HepG2 (cell line): Measurements from ENCODE around the gene DMXL2. TPM values are rescaled to one million over a fixed set of nuclear protein-coding genes. Genes with fewer than 3 reads are reported as not detected.
A peak's percentile ranks its signal among the peaks of the same experiment; 100 is the strongest.

Source experiments
- ATAC-seq: fragments of 200-7000 bp; cut with Tn5 transposase; 3 replicates; pipeline ENCODE4 v1.9.1; 2020; ENCODE audit warnings: mild to moderate bottlenecking, moderate library complexity
- Bru-seq: library from RNA; stranded (reverse); fragments of 400-500 nt; gene quantifications from one replicate; lab custom pipeline; 2021; lab: Mats Ljungman, UMichigan
- BruChase-seq, 2 experiments: library from RNA; stranded (reverse); fragments of 400-500 nt; gene quantifications; one replicate each; lab custom pipeline; 2021; lab: Mats Ljungman, UMichigan
- BruUV-seq: library from RNA; stranded (reverse); fragments of 400-500 nt; replicated peaks from 2 replicates; lab custom pipeline; 2021; lab: Mats Ljungman, UMichigan
- CTCF ChIA-PET: fragments of 300-600 bp; formaldehyde crosslinking; extraction: SDS; loops from one replicate; lab custom pipeline; 2021; ENCODE audit warnings: low total read pairs, inconsistent platforms, low intra/inter-chr PET ratio; lab: Yijun Ruan, JAX
- POLR2A ChIA-PET: fragments of 350-600 bp; sonication (Branson Sonifier 250); formaldehyde crosslinking; loops from one replicate; lab custom pipeline; 2020; ENCODE audit warnings: antibody characterized with exemption, inconsistent platforms; lab: Yijun Ruan, JAX
- DNase-seq: peaks from one replicate; pipeline ENCODE4 v3.0.0-alpha.2; 2015; ENCODE audit warnings: low spot score
- FAIRE-seq: peaks from 3 replicates; lab custom pipeline; 2011; peaks lifted over from hg19 to GRCh38; lab: Jason Lieb, UNC
- H2AFZ ChIP-seq: one replicate; pipeline ENCODE4 v1.6.1; 2011; ENCODE audit warnings: low read length, inconsistent platforms
- H3K27ac ChIP-seq: fragments of 300-600 bp; 3 replicates; pipeline ENCODE4 v1.8.0; 2011; ENCODE audit warnings: mixed run types, mild to moderate bottlenecking, mixed read lengths, low read length, inconsistent platforms; ENCODE audit not compliant: insufficient read depth; ENCODE audit errors: extremely low read length
- H3K27me3 ChIP-seq, 2 experiments: fragments of 200-600 bp in 1 of 2; 2 replicates in 1 of 2; 3 replicates in 1 of 2; pipeline versions ENCODE4 v1.6.0 to v1.8.0; 2011; ENCODE audit warnings: low read length in 2 of 2, mild to moderate bottlenecking in 2 of 2, moderate library complexity in 2 of 2, inconsistent platforms in 1 of 2; ENCODE audit not compliant: insufficient read depth in 2 of 2, control insufficient read depth in 1 of 2
- H3K36me3 ChIP-seq, 2 experiments: fragments of 200-600 bp in 1 of 2; replicated peaks in 1 of 2; 2 replicates in 1 of 2; 3 replicates in 1 of 2; pipeline versions ENCODE4 v1.5.1 to v1.8.0; 2011; ENCODE audit warnings: low read length in 2 of 2, inconsistent platforms in 1 of 2; ENCODE audit not compliant: insufficient read depth in 2 of 2, control insufficient read depth in 1 of 2
- H3K4me1 ChIP-seq: 2 replicates; pipeline ENCODE4 v1.5.1; 2012; ENCODE audit warnings: low read length, inconsistent platforms; ENCODE audit not compliant: insufficient read depth
- H3K4me2 ChIP-seq: 2 replicates; pipeline ENCODE4 v1.6.0; 2011; ENCODE audit warnings: low read depth, low read length, inconsistent platforms
- H3K4me3 ChIP-seq, 3 experiments: fragments of 200-600 bp in 1 of 3; sonication (generic), shearing (Covaris generic) in 1 of 3; replicated peaks in 1 of 3; 2 replicates each; pipeline ENCODE4 v1.5.1; 2011 to 2016; ENCODE audit warnings: low read length in 3 of 3, inconsistent platforms in 2 of 3, low read depth in 2 of 3, mild to moderate bottlenecking in 2 of 3, control low read depth in 1 of 3, mixed read lengths in 1 of 3; ENCODE audit not compliant: insufficient read depth in 1 of 3
- H3K79me2 ChIP-seq: one replicate; pipeline ENCODE4 v1.6.1; 2011; ENCODE audit warnings: low read length, inconsistent platforms; ENCODE audit not compliant: insufficient read depth
- H3K9ac ChIP-seq: 2 replicates; pipeline ENCODE4 v1.6.0; 2011; ENCODE audit warnings: mild to moderate bottlenecking, low read depth, low read length, inconsistent platforms; ENCODE audit not compliant: insufficient read depth
- H3K9me3 ChIP-seq: 2 replicates; pipeline ENCODE4 v1.5.1; 2012; ENCODE audit warnings: mild to moderate bottlenecking, low read length
- H4K20me1 ChIP-seq: 2 replicates; pipeline ENCODE4 v1.6.0; 2011; ENCODE audit warnings: inconsistent platforms, mild to moderate bottlenecking, low read length, moderate library complexity; ENCODE audit not compliant: insufficient read depth
- MZF1 ChIP-seq: sonication (generic); formaldehyde crosslinking; IDR thresholded peaks from 2 replicates; pipeline ENCODE4 v1.8.1; 2023; ENCODE audit warnings: mild to moderate bottlenecking, missing genetic modification reagents, borderline replicate concordance
- NR2F2 ChIP-seq: IDR thresholded peaks from 2 replicates; pipeline ENCODE4 v1.6.1; 2012; ENCODE audit warnings: low read depth, inconsistent platforms, borderline replicate concordance
- ZNF619 ChIP-seq: sonication (generic); formaldehyde crosslinking; IDR thresholded peaks from 2 replicates; pipeline ENCODE4 v1.4.0; 2020; ENCODE audit warnings: mild to moderate bottlenecking, missing genetic modification reagents
- WGBS: methylation state at CpG from one replicate; pipeline ENCODE4 v1.1.6; 2017; ENCODE audit warnings: low lambda C conversion rate; 5-methylcytosine and 5-hydroxymethylcytosine counted together
- in situ Hi-C: cut with HindIII; loops from 2 replicates; pipeline ENCODE4 v1.10.0; 2017; ENCODE audit warnings: low pct_unique_long_range_greater_than_20kb; ENCODE audit not compliant: extremely low pct_ligation_motif_present
- intact Hi-C: fragments of 100-400 bp; cut with micrococcal nuclease; formaldehyde crosslinking; loops from one replicate; pipeline ENCODE4 v1.10.0; 2022; ENCODE audit not compliant: unreplicated experiment
- long read RNA-seq, 2 experiments: library from RNA in 1 of 2; library from polyadenylated mRNA in 1 of 2; stranded (forward) in 1 of 2; unstranded in 1 of 2; transcript quantifications; one replicate each; pipeline ENCODE4 v2.0.0, GENCODE V29; 2019 to 2022
- polyA minus RNA-seq, 3 experiments: library from RNA; depleted of rRNA, polyadenylated mRNA; stranded (reverse); fragments of >200 nt; gene quantifications; 2 replicates each; pipeline ENCODE4 v1.2.3, GENCODE V29; 2011; ENCODE audit warnings: low replicate concordance in 1 of 3
- polyA plus RNA-seq, 8 experiments: library from polyadenylated mRNA; depleted of rRNA in 3 of 8; stranded (reverse) in 7 of 8; unstranded in 1 of 8; fragments of >200 nt; fragmentation: Illumina TruSeq in 4 of 8; extraction: Trizol in 4 of 8; gene quantifications; 2 replicates each; pipeline versions ENCODE4 v1.2.1 to v1.2.3, GENCODE V29; 2011 to 2016; ENCODE audit warnings: low read depth in 4 of 8, missing spikeins in 1 of 8, mixed read lengths in 1 of 8; ENCODE audit not compliant: insufficient read depth in 1 of 8
- total RNA-seq, 5 experiments: library from RNA; depleted of rRNA; stranded (reverse); fragments of >200 nt; fragmentation: Illumina TruSeq; extraction: Trizol; gene quantifications; 2 replicates each; pipeline ENCODE4 v1.2.3, GENCODE V29; 2016; ENCODE audit warnings: low read depth in 1 of 5

The DMXL2 gene, protein sequence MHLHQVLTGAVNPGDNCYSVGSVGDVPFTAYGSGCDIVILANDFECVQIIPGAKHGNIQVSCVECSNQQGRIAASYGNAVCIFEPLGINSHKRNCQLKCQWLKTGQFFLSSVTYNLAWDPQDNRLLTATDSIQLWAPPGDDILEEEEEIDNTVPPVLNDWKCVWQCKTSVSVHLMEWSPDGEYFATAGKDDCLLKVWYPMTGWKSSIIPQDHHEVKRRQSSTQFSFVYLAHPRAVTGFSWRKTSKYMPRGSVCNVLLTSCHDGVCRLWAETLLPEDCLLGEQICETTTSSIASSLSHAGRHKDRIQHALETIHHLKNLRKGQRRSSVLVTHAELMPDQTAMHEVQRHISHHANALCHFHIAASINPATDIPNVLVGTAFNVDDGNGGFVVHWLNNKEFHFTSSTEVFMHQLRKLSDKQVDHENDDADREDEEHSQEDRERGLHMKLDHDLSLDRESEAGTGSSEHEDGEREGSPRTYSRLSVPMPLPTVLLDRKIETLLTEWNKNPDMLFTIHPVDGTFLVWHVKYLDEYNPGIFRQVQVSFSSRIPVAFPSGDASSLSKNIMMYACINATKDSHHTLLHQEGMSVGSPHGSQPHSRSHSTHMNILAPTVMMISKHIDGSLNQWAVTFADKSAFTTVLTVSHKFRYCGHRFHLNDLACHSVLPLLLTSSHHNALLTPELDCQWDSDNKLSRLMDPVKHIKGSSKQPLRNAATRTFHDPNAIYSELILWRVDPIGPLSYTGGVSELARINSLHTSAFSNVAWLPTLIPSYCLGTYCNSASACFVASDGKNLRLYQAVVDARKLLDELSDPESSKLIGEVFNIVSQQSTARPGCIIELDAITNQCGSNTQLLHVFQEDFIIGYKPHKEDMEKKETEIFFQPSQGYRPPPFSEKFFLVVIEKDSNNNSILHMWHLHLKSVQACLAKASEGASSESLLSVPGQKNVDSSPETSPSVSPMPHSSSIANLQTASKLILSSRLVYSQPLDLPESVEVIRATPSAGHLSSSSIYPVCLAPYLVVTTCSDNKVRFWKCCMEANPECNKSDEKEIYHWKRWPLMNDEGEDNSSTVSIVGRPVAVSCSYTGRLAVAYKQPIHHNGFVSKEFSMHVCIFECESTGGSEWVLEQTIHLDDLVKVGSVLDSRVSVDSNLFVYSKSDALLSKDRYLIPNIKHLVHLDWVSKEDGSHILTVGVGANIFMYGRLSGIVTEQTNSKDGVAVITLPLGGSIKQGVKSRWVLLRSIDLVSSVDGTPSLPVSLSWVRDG (N-terminal part only)
- 14.4 and 15.3 TPM in 2 replicates for total RNA-seq (2016; rRNA removed; fragmentation: Illumina TruSeq; extraction: Trizol)
- 2.9 and 3.9 TPM in 2 replicates for total RNA-seq (2016; cell fraction: cytosol; rRNA removed; fragmentation: Illumina TruSeq; extraction: Trizol; ENCODE audit: low read depth)
- 10.5 and 14.9 TPM in 2 replicates for total RNA-seq (2016; cell fraction: insoluble cytoplasmic fraction; rRNA removed; fragmentation: Illumina TruSeq; extraction: Trizol)
- total RNA-seq (2016; cell fraction: membrane; rRNA removed; fragmentation: Illumina TruSeq; extraction: Trizol) = 3.6 and 5.3 TPM in 2 replicates
- 25.7 and 26.2 TPM in 2 replicates for total RNA-seq (2016; cell fraction: nucleus; rRNA removed; fragmentation: Illumina TruSeq; extraction: Trizol)
- polyA plus RNA-seq (2011; rRNA removed) = 11.6 and 11.8 TPM in 2 replicates
- polyA plus RNA-seq (2011; cell fraction: cytosol; rRNA removed) = 2.5 and 4.5 TPM in 2 replicates
- polyA plus RNA-seq (2011; cell fraction: nucleus; rRNA removed) = 24.4 and 27.0 TPM in 2 replicates
- 9.9 and 10.4 TPM in 2 replicates for polyA plus RNA-seq (2012)
- polyA plus RNA-seq (2016; cell fraction: cytosol; fragmentation: Illumina TruSeq; extraction: Trizol; ENCODE audit: low read depth) = 0.51 and 0.75 TPM in 2 replicates
- polyA plus RNA-seq (2016; cell fraction: insoluble cytoplasmic fraction; fragmentation: Illumina TruSeq; extraction: Trizol; ENCODE audit: low read depth) = 11.1 and 13.6 TPM in 2 replicates
- polyA plus RNA-seq (2016; cell fraction: membrane; fragmentation: Illumina TruSeq; extraction: Trizol; ENCODE audit: low read depth) = 1.6 and 2.1 TPM in 2 replicates
- polyA plus RNA-seq (2016; cell fraction: nucleus; fragmentation: Illumina TruSeq; extraction: Trizol; ENCODE audit: insufficient read depth, low read depth) = 46.6 and 53.7 TPM in 2 replicates
- 7.7 and 16.1 TPM in 2 replicates for polyA minus RNA-seq (2011; rRNA and poly(A)+ RNA removed; ENCODE audit: low replicate concordance)
- 6.0 and 11.5 TPM in 2 replicates for polyA minus RNA-seq (2011; cell fraction: cytosol; rRNA and poly(A)+ RNA removed)
- polyA minus RNA-seq (2011; cell fraction: nucleus; rRNA and poly(A)+ RNA removed) = 31.9 and 35.7 TPM in 2 replicates
- percentile 55 among the genes with signal in this experiment for Bru-seq, nascent RNA
- BruChase-seq, experiment 1, labeled RNA remaining after a 6-hour chase = percentile 61 among the genes with signal in this experiment
- percentile 59 among the genes with signal in this experiment for BruChase-seq, experiment 2, labeled RNA remaining after a 2-hour chase
- long read RNA-seq, experiment 1, partial matches to known transcripts = 1 of 2 reads
- long read RNA-seq, experiment 1, other reads (novel, unspliced or antisense) = 0 of 2 reads
- long read RNA-seq, experiment 2, partial matches to known transcripts = 1 of 8 reads
- long read RNA-seq, experiment 2, other reads (novel, unspliced or antisense) = 7 of 8 reads

DNA sequence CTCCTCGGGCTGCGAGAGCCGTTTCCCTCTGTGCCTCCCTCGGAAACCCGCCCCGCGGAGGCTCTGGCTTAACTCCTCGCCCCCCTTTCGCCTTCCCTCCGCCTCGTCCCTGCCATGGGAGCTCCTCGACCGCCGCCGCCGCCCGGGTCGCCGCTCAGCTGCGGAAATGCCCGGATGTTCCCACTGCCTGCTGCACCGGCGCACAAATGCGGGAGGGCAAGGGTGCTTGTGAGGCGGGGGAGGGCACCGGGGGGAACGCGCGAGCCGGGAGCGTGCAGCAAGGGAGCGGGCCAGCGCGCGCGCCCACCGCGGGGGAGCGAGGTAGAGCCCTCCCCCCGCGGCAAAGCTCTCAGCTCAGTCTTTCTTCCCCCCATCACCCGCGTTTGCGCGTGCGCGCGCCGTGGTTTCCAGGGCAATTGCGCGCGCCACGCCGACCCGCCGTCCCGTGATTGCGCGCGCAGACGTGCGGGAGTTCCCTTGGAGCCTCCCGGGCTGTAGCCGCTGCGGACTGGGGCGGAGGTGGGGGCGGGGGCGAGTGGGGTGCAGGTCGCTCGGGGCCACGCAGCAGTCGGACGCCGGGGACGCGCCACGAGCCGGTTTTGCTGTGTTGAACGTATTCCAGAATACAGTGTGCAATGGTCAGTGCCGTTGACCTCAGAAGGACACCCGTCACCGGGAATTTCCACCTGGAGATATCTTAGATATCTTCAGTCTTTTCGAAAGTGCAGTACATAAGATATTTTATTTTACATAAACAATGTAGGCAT lies at the start of gene DMXL2:
Gene DMXL2, minus strand, starts transcription at position 168 of the 767 bp plus-strand sequence. CDS start 226 bp downstream, outside the sequence.
- H3K36me3 ChIP-seq = no peaks in the 10 kb centered on the region
- in situ Hi-C loops = no loop called here
- intact Hi-C loops = loop anchor here (1.0 kb wide), 1 partner anchor 85 kb away; no protein-coding TSS in a partner anchor
- H3K9me3 ChIP-seq = no peaks in the 10 kb centered on the region
- BruUV-seq = no TSS peak
- peak within 1 kb of the TSS; percentile 68 for H3K27ac ChIP-seq
- peaks cover 30% of the 10 kb centered on the region for H3K4me1 ChIP-seq
- peak; percentile 88 for ATAC-seq
- 0% methylated on average over 5 of the region's 83 CpGs for WGBS
- peak within 1 kb of the TSS; percentile 90 for H3K4me2 ChIP-seq
- ChIA-PET POLR2A (no interaction called here), CTCF (no interaction called here)
- peaks cover 7% of the 10 kb centered on the region for H3K79me2 ChIP-seq
- H3K4me3 ChIP-seq = peak within 1 kb of the TSS; percentile 81 to 96 (median 90)
- H3K27me3 ChIP-seq = no peaks in the 10 kb centered on the region; a peak in 1 of 5 replicates
- DNase-seq = peak; percentile 67
- FAIRE-seq = no peak
- H4K20me1 ChIP-seq = no peaks in the 10 kb centered on the region
- peak within 1 kb of the TSS; percentile 80 for H3K9ac ChIP-seq
- peak within 1 kb of the TSS; percentile 74 for H2AFZ ChIP-seq
- TF ChIP-seq NR2F2 (no peak), ZNF619 (CRISPR knock-in tag) (peak; percentile 77; the same call in 1 of the 2 replicates), MZF1 (no peak)
